Measurements from ENCODE around the gene UBE2C. TPM values are rescaled to one million over a fixed set of nuclear protein-coding genes. Genes with fewer than 3 reads are reported as not detected.
"Not testable (repeated sequence)": the region's sequence is repeated elsewhere in the genome, so short reads cannot be mapped to it uniquely, and the experiment has no call there.

The UBE2C gene
- polyA plus RNA-seq, 4 donors = 56.3 to 76.9 (median 67.4) TPM

DNA sequence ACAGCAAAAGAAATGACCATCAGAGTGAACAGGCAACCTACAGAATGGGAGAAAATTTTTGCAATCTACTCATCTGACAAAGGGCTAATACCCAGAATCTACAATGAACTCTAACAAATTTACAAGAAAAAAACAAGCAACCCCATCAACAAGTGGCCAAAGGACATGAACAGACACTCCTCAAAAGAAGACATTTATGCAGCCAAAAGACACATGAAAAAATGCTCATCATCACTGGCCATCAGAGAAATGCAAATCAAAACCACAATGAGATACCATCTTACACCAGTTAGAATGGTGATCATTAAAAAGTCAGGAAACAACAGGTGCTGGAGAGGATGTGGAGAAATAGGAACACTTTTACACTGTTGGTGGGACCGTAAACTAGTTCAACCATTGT is 14.9 kb upstream of the UBE2C start:
- not testable (repeated sequence) for DNase-seq (ENCODE audit: low read depth in 4 of 4, low spot score in 2 of 4)

DNA sequence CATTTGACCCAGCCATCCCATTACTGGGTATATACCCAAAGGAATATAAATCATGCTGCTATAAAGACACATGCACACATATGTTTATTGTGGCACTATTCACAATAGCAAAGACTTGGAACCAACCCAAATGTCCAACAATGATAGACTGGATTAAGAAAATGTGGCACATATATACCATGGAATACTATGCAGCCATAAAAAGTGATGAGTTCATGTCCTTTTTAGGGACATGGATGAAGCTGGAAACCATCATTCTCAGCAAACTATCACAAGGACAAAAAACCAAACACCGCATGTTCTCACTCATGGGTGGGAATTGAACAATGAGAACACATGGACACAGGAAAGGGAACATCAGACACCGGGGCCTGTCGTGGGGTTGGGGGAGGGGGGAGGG is 14.5 kb upstream of the UBE2C start:
- DNase-seq (ENCODE audit: low read depth in 4 of 4, low spot score in 2 of 4) = not testable (repeated sequence)

DNA sequence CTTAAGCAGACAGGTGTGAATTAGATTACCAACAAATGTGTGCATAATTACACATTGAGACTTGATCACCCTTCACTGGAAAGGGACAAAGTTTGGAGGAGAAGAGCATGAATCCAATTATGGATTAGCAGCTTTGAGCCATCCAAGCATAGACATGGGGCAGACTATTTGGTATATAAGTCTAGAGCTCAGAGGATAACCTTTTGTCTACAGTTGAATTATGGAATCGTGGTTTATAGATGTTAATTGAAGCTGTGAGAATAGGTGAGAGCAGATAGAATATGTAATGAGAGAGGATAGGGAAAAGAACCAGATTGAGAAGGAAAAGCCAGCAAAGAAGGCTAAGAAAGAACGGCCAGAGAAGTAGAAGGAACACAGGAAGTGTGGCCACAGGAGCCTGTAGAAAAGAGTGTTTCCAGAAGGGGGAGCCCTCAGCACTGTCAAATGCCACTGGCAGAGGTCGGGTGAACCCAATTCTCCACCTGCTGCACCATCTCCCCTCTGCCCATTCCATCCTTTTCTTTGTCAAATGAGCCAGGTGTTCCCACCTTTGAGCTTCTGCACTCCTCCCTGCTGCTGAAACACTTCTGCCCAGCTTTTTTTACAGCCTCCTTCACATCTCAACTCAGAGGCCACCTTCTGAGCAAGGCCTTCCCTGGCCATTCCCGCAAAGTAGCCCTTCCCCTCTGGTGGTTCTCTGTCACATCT is 13.4 kb upstream of the UBE2C start:
- no peak for DNase-seq (ENCODE audit: low read depth in 4 of 4, low spot score in 2 of 4)

DNA sequence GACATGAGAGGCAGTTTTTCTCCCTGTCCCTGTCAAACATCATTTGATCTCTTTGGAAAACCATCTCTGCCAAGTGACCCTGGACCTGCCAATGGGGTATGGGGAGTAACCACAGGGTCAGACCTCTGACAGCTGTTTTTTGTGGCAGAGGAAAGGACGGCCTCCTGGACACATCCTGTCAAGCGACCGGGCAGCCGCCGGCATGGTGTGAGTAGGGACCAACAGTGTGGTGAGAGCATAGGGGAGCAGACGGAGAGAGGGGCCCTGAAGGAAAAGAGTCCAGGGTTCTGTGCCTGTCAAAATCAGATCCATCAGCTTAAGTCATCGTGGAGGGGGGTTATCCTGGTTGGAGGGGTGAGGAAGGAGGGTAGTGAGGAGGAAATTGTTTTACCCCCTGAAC is 10.6 kb upstream of the UBE2C start:
- DNase-seq (ENCODE audit: low read depth in 4 of 4, low spot score in 2 of 4) = no peak

DNA sequence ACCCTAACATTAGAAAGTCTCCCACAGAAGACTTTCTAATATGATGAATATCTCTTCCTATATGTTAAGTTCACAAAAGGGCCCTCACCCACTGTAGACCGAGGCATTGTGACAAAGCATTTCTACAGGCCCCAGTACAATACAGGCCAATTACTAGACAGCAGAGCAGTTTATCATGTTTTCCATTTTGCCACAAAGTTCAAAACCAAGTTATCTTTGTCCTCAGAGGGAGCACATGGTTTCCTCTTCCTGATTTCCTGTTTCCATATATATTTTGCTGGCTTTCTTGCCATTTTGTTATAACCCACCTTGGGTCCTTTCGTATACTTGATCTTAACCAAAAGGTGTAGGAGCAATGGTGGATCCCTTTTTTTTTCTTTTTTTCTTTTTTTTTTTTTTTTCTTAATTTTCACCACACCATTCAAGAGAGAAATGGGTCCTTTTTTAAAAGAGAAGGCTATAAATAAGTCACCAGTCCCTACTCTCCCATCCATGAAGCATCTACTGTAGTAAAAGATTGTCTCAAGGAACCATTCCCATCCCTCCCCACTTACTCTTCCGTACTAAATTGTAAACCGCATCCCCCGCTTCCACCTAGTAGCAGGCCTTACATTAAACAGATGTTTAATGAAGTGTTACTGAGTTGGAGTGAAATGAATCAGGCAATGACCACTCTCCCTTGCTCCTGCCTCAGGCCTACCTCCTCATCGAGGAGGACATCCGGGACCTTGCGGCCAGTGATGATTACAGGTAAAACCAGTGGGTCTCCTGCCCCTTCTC is 2.1 kb upstream of the UBE2C start:
- DNase-seq (ENCODE audit: low read depth in 4 of 4, low spot score in 2 of 4) = no peak

DNA sequence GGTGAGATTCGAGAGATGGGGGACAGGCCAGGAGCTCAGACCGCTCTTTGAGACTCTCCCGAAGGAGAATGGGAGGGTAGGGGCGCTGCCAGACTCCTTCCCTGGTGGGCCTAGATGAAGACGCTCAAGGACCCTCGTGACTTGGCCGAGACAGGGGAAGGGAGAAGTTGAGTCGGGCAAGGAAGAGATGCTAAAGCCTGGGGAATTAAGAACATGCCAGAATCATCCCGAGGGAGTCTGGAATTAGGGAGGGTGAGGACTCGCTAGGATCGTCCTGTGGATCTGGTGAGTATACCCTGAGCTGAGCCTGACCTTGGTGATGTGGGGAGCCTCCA is 529 bp downstream of the UBE2C start:
- no peak for DNase-seq (ENCODE audit: low read depth in 4 of 4, low spot score in 2 of 4)

DNA sequence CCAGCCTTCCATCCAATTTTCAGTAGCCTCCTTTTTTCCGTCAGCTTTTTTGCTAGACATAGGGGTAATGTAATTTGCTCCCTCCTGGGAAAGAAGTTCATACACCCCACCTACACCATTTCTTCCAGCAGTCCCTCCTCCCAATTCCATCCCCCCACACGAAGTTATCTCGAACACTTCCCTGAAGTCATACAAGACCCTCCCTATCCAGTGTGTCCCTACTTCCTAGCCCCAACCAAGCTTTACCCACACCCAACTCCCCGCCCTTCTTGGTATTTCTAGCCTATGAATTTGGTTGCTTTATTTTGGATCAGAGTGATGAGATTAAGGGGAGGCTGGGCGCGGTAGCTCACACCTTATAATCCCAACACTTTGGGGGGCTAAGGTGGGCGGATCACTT is 1.0 kb downstream of the UBE2C start:
- no peak for DNase-seq (ENCODE audit: low read depth in 4 of 4, low spot score in 2 of 4)

DNA sequence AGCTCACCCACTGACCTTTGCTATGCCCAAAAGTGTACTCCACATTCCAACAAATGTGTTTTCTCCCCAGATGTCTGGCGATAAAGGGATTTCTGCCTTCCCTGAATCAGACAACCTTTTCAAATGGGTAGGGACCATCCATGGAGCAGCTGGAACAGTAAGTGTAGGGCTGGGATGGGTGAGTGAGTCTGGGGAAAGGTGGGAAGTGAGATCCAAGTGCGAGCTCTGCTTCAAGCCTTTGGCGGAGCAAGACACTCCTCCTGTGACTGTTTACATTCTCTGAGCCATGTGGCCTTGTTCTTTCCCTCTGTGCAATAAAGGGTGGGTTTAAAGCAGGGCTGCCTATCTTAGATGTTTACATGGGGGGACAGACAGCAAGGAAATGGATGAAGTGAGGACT is 1.9 kb downstream of the UBE2C start:
- DNase-seq (ENCODE audit: low read depth in 4 of 4, low spot score in 2 of 4) = no peak

DNA sequence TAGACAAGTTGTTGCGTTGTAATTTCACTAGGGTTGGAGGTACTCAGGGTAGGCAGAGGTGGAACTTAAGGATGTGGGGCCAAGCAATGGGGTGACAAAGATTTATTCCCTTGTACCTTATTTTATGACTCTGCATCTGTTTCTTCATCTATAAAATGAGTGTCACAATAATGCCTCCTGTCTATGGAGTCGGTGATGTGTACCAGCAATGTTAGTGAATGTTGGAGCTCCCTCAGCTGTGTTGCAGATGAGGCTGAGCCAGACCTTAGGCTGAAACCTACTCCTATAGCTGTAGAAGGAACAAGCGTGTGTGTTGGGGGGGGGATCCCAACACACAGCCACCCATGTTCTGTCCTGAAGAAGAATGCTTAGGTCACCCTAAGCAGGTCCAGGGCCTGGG is 4.5 kb downstream of the UBE2C start:
- DNase-seq (ENCODE audit: low read depth in 4 of 4, low spot score in 2 of 4) = no peak

DNA sequence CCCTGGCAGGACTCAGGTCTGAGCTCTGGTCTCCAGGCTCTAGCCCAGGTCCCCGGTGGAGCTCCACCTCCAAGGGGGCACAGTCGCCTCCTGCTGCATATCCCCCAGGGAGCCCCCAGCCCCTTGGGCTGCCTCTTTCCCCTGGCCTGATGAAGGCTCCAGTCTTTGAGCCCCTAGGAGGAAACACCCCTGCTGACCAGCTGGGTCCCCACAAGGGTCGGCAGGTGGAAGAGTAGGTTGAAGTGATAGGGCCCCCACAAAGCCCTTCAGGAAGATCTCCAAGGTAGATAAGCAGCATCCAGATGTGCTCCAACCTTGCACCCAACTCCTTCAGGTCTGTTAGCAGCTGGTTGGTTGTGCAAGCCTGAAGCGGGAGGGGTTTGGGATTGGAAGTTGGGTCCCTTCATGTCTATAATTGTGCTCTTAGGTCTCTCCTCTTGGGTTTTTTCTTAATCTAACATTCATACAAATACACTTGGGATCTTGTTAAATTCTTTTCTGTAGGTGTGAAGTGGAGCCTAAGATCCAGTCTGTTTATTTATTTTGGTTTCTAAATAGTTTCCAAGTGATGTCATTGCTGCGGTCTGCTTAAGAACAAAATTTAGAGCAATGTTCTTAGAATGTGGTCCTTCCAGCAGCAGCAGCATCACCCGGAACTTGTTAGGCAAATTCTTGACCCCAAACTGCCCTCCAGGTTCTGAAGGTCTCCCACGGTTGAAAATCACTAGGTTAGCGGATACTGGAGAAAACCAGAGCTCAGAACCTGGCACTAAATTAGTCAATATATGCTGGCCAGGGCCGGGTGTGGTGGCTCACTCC is 5.1 kb downstream of the UBE2C start:
- DNase-seq (ENCODE audit: low read depth in 4 of 4, low spot score in 2 of 4) = no peak

DNA sequence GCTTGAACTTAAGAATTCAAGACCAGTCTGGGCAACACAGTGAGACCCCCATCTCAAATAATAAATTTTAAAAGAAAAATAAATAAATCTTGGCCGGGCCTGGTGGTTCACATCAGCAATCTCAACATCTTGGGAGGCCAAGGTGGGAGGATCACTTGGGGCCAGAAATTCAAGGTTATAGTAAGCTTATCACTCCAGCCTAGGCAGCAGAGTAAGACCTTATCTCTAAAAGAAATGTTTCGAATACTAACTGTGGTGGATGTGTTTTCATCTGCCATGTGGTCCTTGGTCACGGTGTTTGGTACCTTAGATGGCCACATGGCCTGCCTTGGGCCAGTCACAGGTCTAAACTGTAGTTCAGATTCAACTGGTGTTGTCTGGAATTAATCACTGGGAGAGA is 5.8 kb downstream of the UBE2C start:
- DNase-seq (ENCODE audit: low read depth in 4 of 4, low spot score in 2 of 4) = no peak

DNA sequence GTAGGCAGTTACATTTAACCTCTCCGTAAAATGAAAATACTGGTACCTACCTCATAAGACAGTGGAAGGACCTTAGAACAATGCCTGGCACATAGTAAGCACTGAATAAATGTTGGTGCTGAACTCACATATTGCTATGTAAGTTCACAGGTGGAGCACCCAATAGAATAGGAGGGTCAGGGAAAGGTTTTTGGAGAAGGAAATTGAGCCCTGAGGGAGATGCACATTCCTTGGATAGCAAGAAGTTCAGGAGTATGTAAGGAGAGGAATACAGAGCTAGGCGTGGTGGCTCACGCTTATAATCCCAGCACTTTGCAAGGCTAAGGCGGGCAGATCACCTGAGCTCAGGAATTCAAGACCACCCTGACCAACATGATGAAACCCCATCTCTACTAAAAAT is 7.0 kb downstream of the UBE2C start:
- DNase-seq (ENCODE audit: low read depth in 4 of 4, low spot score in 2 of 4) = no peak

DNA sequence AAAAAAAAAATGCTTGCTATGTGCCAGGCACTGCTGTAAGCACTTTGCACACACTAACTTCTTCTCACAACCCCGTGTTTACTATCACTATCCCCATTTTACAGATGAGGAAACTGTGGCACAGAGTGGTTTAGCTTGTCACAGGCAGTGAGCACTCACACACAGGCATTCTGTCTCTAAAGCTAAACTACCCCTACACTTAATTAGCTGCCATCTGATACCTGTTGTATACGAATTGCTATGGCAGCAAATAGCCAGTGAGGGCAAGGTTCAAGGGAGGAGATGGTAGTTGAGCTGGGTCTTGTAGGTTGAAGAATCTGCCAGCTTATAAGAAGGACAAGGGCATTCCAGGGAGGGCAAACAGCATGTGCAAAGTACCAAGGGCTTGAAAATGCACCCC is 9.5 kb downstream of the UBE2C start:
- no peak for DNase-seq (ENCODE audit: low read depth in 4 of 4, low spot score in 2 of 4)

DNA sequence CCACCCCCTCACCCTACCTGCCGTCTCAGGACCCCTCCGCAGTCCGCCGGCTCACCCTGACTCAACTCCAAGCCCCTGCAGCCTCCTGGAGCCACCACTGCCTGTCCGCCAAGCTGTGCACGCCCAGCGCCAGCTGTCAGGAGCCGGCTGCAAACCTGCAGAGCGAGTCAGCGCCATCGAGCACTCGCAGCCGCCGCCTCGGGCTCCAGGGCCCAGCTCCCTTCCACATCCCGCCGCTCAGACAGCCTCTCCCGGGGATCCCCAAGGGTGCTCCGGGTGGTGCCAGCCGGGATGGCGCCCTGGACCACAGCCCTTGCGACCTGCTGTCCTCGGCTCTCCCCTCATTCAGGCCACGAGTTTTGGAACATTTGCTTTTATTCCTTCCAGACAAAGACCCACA is 10.4 kb downstream of the UBE2C start:
- DNase-seq (ENCODE audit: low read depth in 4 of 4, low spot score in 2 of 4) = no peak

DNA sequence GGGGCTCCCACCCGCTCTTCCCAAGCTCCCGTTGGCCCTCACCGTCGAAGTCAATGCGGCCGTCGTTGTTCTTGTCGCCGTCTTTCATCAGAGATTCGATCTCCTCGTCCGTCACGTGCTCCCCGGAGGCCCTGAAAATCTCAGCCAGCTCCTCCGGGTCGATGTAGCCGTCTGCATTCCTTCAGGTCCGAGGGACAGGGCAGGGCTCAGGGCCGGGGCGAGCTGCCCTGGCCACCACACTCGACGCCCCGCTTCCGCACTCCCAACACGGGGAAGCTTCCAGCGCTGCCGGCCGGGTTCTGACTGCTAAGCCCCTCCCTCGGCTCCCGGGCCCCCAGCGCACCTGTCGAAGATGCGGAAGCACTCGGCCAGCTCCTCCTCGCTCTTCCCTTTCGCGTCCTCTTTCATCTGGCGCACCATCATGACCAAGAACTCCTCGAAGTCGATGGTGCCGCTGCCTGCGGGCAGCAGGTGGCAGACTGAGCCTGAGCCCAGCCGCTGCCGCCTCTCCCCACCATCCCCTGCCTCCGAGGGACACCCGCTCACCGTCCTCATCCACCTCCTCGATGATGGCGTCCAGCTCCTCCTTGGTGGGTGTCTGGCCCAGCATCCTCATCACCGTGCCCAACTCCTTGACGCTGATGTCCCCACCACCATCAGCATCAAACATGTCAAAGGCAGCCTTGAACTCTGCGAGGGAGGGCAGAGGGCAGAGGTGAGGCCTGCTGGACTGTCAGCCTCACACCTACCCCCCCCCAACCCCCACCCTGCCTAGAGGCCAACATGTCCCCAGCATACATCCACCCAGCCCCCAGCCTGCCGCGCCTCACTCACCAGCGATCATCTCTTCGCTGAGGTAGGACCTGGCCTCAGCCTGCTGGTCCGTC is 11.7 kb downstream of the UBE2C start:
- DNase-seq (ENCODE audit: low read depth in 4 of 4, low spot score in 2 of 4) = no peak

DNA sequence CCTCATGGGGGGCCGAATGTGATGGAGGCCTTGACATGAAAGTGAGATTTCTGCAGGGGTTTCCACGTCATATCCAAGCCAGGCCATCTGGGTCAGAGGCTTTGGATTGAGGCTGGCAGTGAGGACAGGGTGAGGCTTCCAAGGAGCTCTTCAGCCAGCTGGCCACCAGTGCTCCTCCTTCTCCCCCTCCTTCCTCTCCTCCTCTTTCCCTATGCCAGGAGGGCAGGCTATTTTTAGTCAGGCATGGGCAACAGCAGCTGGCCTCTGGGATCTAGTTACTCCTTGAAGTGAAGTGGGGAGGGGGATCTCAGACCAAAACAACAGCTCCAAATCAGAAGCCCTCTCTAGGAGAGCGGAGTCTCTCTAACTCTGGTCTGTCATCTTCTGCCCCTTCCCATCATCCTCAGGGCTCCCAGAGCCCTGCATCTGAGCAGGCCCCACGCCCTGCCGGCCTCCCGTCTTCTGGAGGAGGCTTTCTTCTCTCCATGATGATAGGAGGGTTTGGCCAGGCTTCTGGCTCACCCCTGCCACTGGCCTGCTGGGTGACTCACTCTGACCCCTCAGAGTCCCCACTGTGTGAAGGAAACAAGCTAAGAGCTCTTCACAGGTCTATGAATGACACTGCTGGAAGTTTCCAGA is 14.1 kb downstream of the UBE2C start:
- no peak for DNase-seq (ENCODE audit: low read depth in 4 of 4, low spot score in 2 of 4)

DNA sequence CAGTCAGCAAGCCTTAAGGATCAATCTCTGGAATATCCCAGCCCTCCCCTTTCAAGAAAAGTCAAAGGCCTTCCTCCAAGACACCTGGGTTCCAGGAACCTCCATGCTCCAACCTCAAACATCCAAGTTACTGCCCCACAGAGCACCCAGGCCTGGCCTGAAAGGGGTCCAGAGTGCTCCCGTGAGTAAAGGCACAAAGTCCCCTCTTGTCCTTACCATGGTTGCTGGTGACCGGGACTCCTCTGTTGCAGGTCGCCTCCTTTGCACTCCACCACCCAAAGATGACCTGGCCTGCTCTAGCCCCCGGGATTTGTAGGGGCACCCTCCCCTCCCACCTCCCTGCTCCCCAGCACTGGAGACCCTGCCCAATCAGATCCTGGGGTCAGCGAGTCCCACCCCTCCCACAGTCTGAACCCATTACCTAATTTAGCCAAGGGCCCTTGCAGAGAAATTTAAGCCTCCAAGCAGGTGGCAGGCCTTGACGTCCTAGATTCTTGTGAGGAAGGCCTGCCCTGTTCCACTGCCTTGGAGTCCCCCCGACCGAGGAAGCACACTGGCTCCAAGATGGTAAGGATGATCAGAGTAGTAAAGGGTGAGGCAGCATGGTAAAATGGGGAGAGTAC is 14.7 kb downstream of the UBE2C start, which contains the start of gene TNNC2:
Gene TNNC2, minus strand, starts transcription at position 283 of the 623 bp plus-strand sequence. Its CDS starts 64 bp downstream, at position 219.
- no peak for DNase-seq (ENCODE audit: low read depth in 4 of 4, low spot score in 2 of 4)

DNA sequence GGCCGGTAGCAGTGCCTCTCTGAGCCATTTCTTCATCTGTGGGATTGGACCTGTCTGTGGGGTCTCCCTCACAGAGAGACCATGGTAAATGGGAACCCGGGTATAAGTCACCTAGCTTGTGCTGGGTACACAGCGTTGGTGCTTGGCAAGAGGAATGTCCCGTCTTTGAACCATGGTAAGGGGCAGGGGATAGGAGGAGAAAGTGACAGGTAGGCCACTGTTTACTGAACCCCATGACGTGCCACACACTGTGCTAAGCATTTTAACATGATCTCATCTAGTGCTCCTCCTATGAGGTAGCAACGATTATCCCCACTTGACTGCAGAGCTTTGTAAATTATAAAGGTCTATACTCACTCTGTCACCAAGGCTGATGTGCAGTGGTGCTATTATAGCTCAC is 15.3 kb downstream of the UBE2C start:
- DNase-seq (ENCODE audit: low read depth in 4 of 4, low spot score in 2 of 4) = no peak

DNA sequence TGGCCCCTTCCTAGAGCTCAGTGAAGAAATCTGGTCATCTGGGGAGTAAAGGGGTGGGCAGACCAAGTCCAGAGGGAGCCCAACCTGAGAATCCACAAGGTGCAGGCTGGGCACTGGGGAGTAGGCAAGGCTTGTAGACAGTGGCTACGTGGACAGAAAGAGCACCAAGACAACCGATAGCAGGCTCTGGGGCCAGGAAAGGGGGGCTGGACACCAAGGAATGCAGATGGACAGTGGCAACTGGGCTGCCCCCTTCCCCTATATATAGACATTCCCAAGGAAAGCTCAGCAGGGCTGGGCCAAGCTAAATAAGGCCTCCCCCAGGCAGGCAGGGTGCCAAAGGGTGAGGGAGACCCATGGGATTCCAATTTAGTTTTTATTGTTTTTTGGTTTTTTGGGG is 16.1 kb downstream of the UBE2C start:
- DNase-seq (ENCODE audit: low read depth in 4 of 4, low spot score in 2 of 4) = no peak
